ENCODE data around the gene NECAP2.

DNA sequence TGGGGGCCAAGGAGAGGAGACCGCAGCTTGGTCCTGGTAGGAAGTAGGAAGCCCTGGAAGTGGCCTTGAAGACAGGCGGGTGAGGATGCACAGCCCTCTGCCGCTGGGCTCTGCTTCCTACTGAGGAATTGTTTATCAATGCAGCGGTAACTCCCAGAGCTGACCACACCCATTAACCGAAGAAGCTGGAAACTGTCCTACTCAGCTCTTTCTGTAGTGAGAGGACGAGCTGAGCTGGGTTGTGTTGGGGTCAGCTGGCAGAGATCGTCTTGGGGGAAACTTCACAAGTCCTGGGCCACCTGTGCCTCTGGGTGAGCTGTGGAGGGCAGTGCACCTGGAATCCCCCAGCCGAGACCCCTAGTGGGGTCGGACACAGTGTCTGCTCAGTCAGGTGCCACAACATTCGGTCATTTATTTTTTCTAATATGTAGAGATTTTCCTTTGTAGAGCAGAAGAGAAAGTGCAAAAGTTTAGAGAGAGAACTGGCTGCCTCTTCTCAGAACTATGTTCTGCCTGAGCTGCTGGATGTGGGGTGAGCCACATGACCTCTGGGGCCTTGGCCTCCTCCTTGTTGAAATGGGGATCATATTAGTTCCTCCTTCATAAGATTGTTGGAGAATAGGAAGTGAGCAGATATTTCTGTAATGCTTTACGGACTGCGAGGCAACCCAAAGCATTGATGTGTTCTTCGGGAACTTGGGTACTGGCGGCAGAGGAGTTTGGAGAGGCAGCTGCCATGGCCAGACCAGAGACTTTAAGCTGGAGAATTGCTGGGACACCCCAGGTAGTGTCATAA lies 3.6 kb downstream of the NECAP2 start:
- TF ChIP-seq, protein P1, sequence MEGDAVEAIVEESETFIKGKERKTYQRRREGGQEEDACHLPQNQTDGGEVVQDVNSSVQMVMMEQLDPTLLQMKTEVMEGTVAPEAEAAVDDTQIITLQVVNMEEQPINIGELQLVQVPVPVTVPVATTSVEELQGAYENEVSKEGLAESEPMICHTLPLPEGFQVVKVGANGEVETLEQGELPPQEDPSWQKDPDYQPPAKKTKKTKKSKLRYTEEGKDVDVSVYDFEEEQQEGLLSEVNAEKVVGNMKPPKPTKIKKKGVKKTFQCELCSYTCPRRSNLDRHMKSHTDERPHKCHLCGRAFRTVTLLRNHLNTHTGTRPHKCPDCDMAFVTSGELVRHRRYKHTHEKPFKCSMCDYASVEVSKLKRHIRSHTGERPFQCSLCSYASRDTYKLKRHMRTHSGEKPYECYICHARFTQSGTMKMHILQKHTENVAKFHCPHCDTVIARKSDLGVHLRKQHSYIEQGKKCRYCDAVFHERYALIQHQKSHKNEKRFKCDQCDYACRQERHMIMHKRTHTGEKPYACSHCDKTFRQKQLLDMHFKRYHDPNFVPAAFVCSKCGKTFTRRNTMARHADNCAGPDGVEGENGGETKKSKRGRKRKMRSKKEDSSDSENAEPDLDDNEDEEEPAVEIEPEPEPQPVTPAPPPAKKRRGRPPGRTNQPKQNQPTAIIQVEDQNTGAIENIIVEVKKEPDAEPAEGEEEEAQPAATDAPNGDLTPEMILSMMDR (IDR thresholded peaks at IDR 0.05 in 8 of 11, conservative IDR thresholded peaks at IDR 0.05 in 3 of 11): no peak
- TF ChIP-seq POLR2A (IDR thresholded peaks at IDR 0.05) (no peak), POLR2AphosphoS5 (IDR thresholded peaks at IDR 0.05) (no peak)
